OCI-LY1 (cell line): ENCODE data around the gene POLD3.

ENCODE experiments used
- H2AFZ ChIP-seq: fragments of 200-600 bp; sonication (generic), shearing (Covaris generic); 2 replicates; pipeline ENCODE4 v1.6.0; 2014; ENCODE audit warnings: antibody characterized with exemption, mild to moderate bottlenecking, low read length
- H3F3A ChIP-seq: fragments of 200-600 bp; sonication (generic), shearing (Covaris generic); 2 replicates; pipeline ENCODE4 v1.6.0; 2014; ENCODE audit warnings: mild to moderate bottlenecking, antibody characterized with exemption, low read length, moderate library complexity; ENCODE audit not compliant: insufficient read depth
- H3K27ac ChIP-seq: fragments of 200-600 bp; sonication (generic); 2 replicates; pipeline ENCODE4 v1.5.1; 2014; ENCODE audit warnings: low read length, mixed run types, mild to moderate bottlenecking, low read depth; ENCODE audit not compliant: poor library complexity, severe bottlenecking
- H3K27me3 ChIP-seq: fragments of 200-600 bp; sonication (generic); 2 replicates; pipeline ENCODE4 v1.6.0; 2014; ENCODE audit warnings: antibody characterized with exemption, mild to moderate bottlenecking, low read length, moderate library complexity; ENCODE audit not compliant: insufficient read depth
- H3K36me3 ChIP-seq: fragments of 200-600 bp; sonication (generic); 2 replicates; pipeline ENCODE4 v1.6.1; 2014; ENCODE audit warnings: mild to moderate bottlenecking, antibody characterized with exemption, low read length, moderate library complexity, mixed read lengths; ENCODE audit not compliant: insufficient read depth
- H3K4me1 ChIP-seq: fragments of 200-600 bp; sonication (generic); 2 replicates; pipeline ENCODE4 v1.5.1; 2014; ENCODE audit warnings: mild to moderate bottlenecking, low read length, moderate library complexity; ENCODE audit not compliant: insufficient read depth, severe bottlenecking
- H3K4me2 ChIP-seq: fragments of 200-600 bp; sonication (generic), shearing (Covaris generic); 2 replicates; pipeline ENCODE4 v1.6.1; 2014; ENCODE audit warnings: low read length
- H3K4me3 ChIP-seq: fragments of 200-600 bp; sonication (generic); 2 replicates; pipeline ENCODE4 v1.5.1; 2014; ENCODE audit warnings: low read length, low read depth, mild to moderate bottlenecking, mixed read lengths; ENCODE audit not compliant: poor library complexity, severe bottlenecking
- H3K79me2 ChIP-seq: fragments of 200-600 bp; shearing (Covaris generic); 2 replicates; pipeline ENCODE4 v1.6.1; 2016; ENCODE audit warnings: mixed run types, low read length, mixed read lengths; ENCODE audit not compliant: insufficient read depth
- H3K9ac ChIP-seq: fragments of 200-600 bp; sonication (generic), shearing (Covaris generic); 2 replicates; pipeline ENCODE4 v1.6.1; 2014; ENCODE audit warnings: mild to moderate bottlenecking, low read length, mixed read lengths
- H3K9me2 ChIP-seq: fragments of 200-600 bp; sonication (generic), shearing (Covaris generic); 2 replicates; pipeline ENCODE4 v1.6.1; 2014; ENCODE audit warnings: low read depth, mild to moderate bottlenecking, low read length, mixed read lengths
- H3K9me3 ChIP-seq: fragments of 200-600 bp; shearing (Covaris generic); 2 replicates; pipeline ENCODE4 v1.6.1; 2014; ENCODE audit warnings: low read length, mixed read lengths
- H4K20me1 ChIP-seq: fragments of 200-600 bp; sonication (generic), shearing (Covaris generic); 2 replicates; pipeline ENCODE4 v1.6.0; 2016; ENCODE audit warnings: mild to moderate bottlenecking, low read length; ENCODE audit not compliant: insufficient read depth
- CTCF ChIP-seq: fragments of 200-600 bp; sonication (generic), shearing (Covaris generic); IDR thresholded peaks from 2 replicates; pipeline ENCODE4 v1.5.1; 2017; ENCODE audit warnings: mild to moderate bottlenecking, antibody characterized with exemption, low read length, moderate library complexity, mixed read lengths
- EZH2 ChIP-seq: fragments of 200-600 bp; sonication (generic), shearing (Covaris generic); IDR thresholded peaks from 2 replicates; pipeline ENCODE4 v1.8.0; 2017; ENCODE audit warnings: borderline replicate concordance, mixed run types, mild to moderate bottlenecking, antibody characterized with exemption, low read length, moderate library complexity, mixed read lengths

The POLD3 gene

GRCh38 chr11:74550991-74551753 is 41.2 kb upstream of the POLD3 start:
- H4K20me1 ChIP-seq, result no peaks in the 10 kb centered on the region
- TF ChIP-seq CTCF (no peak), EZH2 (no peak)
- H3K9me3 ChIP-seq, result no peaks in the 10 kb centered on the region
- H3K4me1 ChIP-seq, result no peaks in the 10 kb centered on the region
- no peak overlapping the region for H3K9ac ChIP-seq
- H3K79me2 ChIP-seq, result no peaks in the 10 kb centered on the region
- H3F3A ChIP-seq, result no peaks in the 10 kb centered on the region
- no peaks in the 10 kb centered on the region for H3K27me3 ChIP-seq
- H3K4me2 ChIP-seq, result no peak overlapping the region
- no peaks in the 10 kb centered on the region for H3K36me3 ChIP-seq
- no peaks in the 10 kb centered on the region for H3K9me2 ChIP-seq
- H2AFZ ChIP-seq, result no peak overlapping the region
- H3K27ac ChIP-seq, result no peak overlapping the region
- no peak overlapping the region for H3K4me3 ChIP-seq

- Histone ChIP-seq H3K36me3 (no peaks in the 10 kb centered on the region), H3K9ac (no peak overlapping the region), H3F3A (no peaks in the 10 kb centered on the region), H3K9me3 (no peaks in the 10 kb centered on the region), H3K79me2 (no peaks in the 10 kb centered on the region), H3K4me1 (no peaks in the 10 kb centered on the region), H3K27ac (no peak overlapping the region), H3K4me3 (no peak overlapping the region), H4K20me1 (no peaks in the 10 kb centered on the region), H2AFZ (no peak overlapping the region), H3K4me2 (no peak overlapping the region), H3K27me3 (no peaks in the 10 kb centered on the region), H3K9me2 (no peaks in the 10 kb centered on the region)
- TF ChIP-seq EZH2 (no peak), CTCF (no peak)
Measured at GRCh38 chr11:74551754-74552145, 40.6 kb upstream of the POLD3 start.

GRCh38 chr11:74557526-74557925 is 34.9 kb upstream of the POLD3 start:
- Histone ChIP-seq H3K4me3 (no peak overlapping the region), H3K9me3 (no peaks in the 10 kb centered on the region), H3K27me3 (peaks cover 9% of the 10 kb centered on the region; the same call in 1 of the 2 replicates), H3K79me2 (no peaks in the 10 kb centered on the region), H3K4me1 (no peaks in the 10 kb centered on the region), H4K20me1 (no peaks in the 10 kb centered on the region), H3K9ac (no peak overlapping the region), H3F3A (no peaks in the 10 kb centered on the region), H3K36me3 (no peaks in the 10 kb centered on the region), H3K4me2 (no peak overlapping the region), H2AFZ (no peak overlapping the region), H3K9me2 (no peaks in the 10 kb centered on the region), H3K27ac (no peak overlapping the region)
- TF ChIP-seq CTCF (no peak), EZH2 (no peak)
